GM18519 (cell line): ENCODE results near the gene SAMD8.
"Not testable (repeated sequence)": the region's sequence is repeated elsewhere in the genome, so short reads cannot be mapped to it uniquely, and the experiment has no call there.

Experiments
- ATAC-seq: cut with Tn5 transposase; IDR thresholded peaks from one replicate; pipeline ENCODE4 v1.9.1; 2021; ENCODE audit warnings: mild to moderate bottlenecking, moderate library complexity; ENCODE audit not compliant: unreplicated experiment, low FRiP score

The SAMD8 gene

GRCh38 chr10:75210282-75211006, 99.0 kb downstream of the SAMD8 start, which contains the start of gene VDAC2:
TSS of gene VDAC2 (plus strand) at chr10:75210796. CDS start at chr10:75211159, 363 bp downstream.
- peak; percentile 85 for ATAC-seq

- ATAC-seq: no peak
Observed at GRCh38 chr10:75211007-75211691, 99.7 kb downstream of the SAMD8 start.

DNA sequence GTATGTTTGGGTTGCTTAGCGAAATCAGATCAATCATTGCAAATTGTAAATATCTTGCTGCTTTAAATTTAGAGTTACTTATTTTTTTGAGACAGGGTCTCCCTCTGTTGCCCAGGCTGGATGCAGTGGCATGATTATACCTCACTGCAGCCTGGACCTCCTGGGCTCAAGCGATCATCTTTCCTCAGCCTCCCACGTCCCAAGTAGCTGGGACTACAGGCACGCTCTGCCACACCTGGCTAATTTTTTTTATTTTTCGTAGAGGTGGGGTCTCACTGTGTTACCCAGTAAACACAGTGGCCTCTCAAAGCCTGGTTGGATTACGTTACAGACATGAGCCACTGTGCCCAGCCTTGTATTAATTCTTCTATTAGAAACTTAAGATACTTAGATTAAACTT, 100.9 kb downstream of the SAMD8 start:
- ATAC-seq: no peak

- ATAC-seq: no peak
Observed at GRCh38 chr10:75220274-75220673, 108.8 kb downstream of the SAMD8 start.

GRCh38 chr10:75221492-75221891, 110.0 kb downstream of the SAMD8 start:
- not testable (repeated sequence) for ATAC-seq

DNA sequence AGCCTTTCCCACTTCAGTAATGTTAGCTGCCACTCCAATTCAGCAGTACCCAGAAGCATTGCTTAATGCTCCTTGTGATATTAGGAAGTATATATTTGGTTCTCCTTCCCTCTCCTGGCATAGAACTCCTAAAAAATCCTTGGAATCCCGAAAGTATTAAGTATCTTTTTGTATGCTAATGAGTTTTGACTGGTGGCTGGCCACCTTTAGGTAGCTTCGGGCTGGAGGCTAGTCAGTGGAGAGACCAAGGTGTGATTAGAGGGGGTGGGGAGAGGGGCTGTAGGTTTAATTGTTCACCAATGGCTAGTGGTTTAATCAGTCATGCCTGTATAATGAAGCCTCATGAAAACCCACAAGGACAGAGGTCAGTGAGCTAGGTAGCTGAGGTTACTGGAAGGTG, 112.1 kb downstream of the SAMD8 start:
- no peak for ATAC-seq

GRCh38 chr10:75226095-75226494, 114.6 kb downstream of the SAMD8 start:
- no peak for ATAC-seq

GRCh38 chr10:75226656-75227055, 115.2 kb downstream of the SAMD8 start:
- ATAC-seq: no peak

GRCh38 chr10:75228278-75228677, 116.8 kb downstream of the SAMD8 start:
- ATAC-seq: no peak

DNA sequence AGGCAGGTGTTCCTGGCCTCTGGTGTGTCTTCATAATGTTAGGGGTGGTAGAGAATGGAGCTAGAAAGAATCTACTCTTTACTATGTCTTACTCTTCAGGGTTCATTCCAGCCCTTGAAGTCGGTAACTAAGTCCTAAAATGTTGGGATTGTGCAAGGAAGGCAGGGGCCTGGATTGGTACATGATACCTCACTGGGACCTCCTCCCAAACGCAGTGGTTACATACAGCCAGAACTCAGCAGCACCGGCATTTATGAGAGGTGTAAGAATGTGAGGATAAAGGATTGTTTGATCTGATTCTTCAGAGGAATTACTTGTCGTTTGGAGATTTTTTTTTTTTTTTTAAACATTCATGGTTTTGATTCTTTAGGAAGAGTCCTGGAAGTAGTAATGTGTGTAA, 117.4 kb downstream of the SAMD8 start:
- ATAC-seq: no peak

DNA sequence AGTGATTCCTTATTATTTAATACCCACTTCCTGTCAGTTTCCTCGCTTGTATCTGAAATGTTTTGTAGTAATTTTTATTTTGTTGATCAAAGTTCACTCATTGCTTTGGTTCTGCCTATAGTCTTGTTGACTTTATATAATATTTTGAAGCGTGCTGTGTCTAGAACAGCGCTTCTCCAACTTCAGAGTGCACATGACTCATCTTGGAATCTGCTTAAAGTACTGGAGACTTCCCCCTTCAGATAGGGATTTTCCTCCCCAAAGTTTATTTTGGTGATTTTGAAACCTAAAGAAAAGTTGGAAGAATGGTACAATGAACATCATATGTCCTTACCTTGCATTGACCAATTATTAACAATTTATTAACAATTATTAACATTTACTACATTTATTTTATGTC, 118.5 kb downstream of the SAMD8 start:
- ATAC-seq: no peak

GRCh38 chr10:75230600-75231038, 119.2 kb downstream of the SAMD8 start:
- ATAC-seq: peak; percentile 43
